H1 (cell line): ENCODE measurements around the gene INVS.
"Not testable (repeated sequence)": the region's sequence is repeated elsewhere in the genome, so short reads cannot be mapped to it uniquely, and the experiment has no call there.

ENCODE experiments used
- BACH1 ChIP-seq: IDR thresholded peaks from 2 replicates; pipeline ENCODE4 v1.6.1; 2012; ENCODE audit warnings: low read length, improper control_type of control experiment
- EP300 ChIP-seq, 2 experiments: IDR thresholded peaks; 1 replicate in 1 of 2; 2 replicates in 1 of 2; pipeline ENCODE4 v1.6.1; 2011 to 2012; ENCODE audit warnings: low read depth in 2 of 2, low read length in 2 of 2, mild to moderate bottlenecking in 2 of 2, borderline replicate concordance in 1 of 2, inconsistent platforms in 1 of 2, moderate library complexity in 1 of 2
- EZH2 ChIP-seq: fragments of 200-600 bp; sonication (generic); IDR thresholded peaks from 2 replicates; pipeline ENCODE4 v1.7.1; 2012; ENCODE audit warnings: low read depth, mild to moderate bottlenecking, moderate library complexity, low read length, inconsistent platforms; ENCODE audit not compliant: severe bottlenecking
- JUND ChIP-seq: IDR thresholded peaks from 2 replicates; pipeline ENCODE4 v1.6.1; 2011; ENCODE audit warnings: mild to moderate bottlenecking, improper control_type of control experiment, low read length
- POLR2AphosphoS5 ChIP-seq: IDR thresholded peaks from 2 replicates; pipeline ENCODE4 v1.6.1; 2011; ENCODE audit warnings: low read depth, low read length
- POU5F1 ChIP-seq: IDR thresholded peaks from 2 replicates; pipeline ENCODE4 v1.6.1; 2011; ENCODE audit warnings: low read depth, mild to moderate bottlenecking, low read length, moderate library complexity
- SIN3A ChIP-seq, 2 experiments: IDR thresholded peaks in 1 of 2; conservative IDR thresholded peaks in 1 of 2; 2 replicates each; pipeline ENCODE4 v1.6.1; 2011 to 2012; ENCODE audit warnings: low read length in 2 of 2, improper control_type of control experiment in 1 of 2, low read depth in 1 of 2, mild to moderate bottlenecking in 1 of 2
- SIX5 ChIP-seq: IDR thresholded peaks from 2 replicates; pipeline ENCODE4 v1.6.1; 2011; ENCODE audit warnings: mild to moderate bottlenecking, low read depth, low read length
- SUZ12 ChIP-seq: fragments of 200-600 bp; sonication (generic); IDR thresholded peaks from 2 replicates; pipeline ENCODE4 v1.6.1; 2012; ENCODE audit warnings: mild to moderate bottlenecking, inconsistent platforms, low read length, moderate library complexity, mixed read lengths
- TF ChIP-seq, protein P1 (sequence below), 3 experiments: IDR thresholded peaks; 1 replicate in 2 of 3; 2 replicates in 1 of 3; pipeline versions ENCODE4 v1.5.1 to v1.6.1; 2011; ENCODE audit warnings: low read length in 3 of 3, mild to moderate bottlenecking in 3 of 3, inconsistent platforms in 2 of 3, low read depth in 1 of 3, moderate library complexity in 1 of 3; ENCODE audit not compliant: insufficient read depth in 1 of 3; ENCODE audit errors: control extremely low read depth in 1 of 3

DNA sequence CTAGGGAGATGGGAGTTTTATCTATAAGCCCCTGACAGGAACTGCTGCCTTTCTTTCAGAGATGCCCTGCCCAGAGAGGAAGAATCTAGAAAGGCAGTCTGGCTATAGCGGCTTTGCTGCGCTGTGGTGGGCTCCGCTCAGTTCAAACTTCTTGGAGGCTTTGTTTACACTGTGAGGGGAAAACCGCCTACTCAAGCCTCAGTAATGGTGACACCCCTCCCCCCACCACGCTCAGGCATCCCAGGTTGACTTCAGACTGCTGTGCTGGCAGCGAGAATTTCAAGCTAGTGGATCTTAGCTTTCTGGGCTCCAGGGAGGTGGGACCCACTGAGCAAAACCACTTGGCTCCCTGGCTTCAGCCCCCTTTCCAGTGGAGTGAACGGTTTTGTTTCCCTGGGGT is 137.9 kb downstream of the INVS start:
- not testable (repeated sequence) for TF ChIP-seq SIX5; EZH2; JUND; SIN3A (conservative IDR thresholded peaks at IDR 0.05 in 1 of 2, IDR thresholded peaks at IDR 0.05 in 1 of 2; ENCODE audit: low read depth in 1 of 2, low read length in 2 of 2); BACH1; POLR2AphosphoS5; SUZ12; POU5F1; EP300 (IDR thresholded peaks at IDR 0.05; ENCODE audit: borderline replicate concordance in 1 of 2, low read depth in 2 of 2, low read length in 2 of 2)
- TF ChIP-seq, protein P1, sequence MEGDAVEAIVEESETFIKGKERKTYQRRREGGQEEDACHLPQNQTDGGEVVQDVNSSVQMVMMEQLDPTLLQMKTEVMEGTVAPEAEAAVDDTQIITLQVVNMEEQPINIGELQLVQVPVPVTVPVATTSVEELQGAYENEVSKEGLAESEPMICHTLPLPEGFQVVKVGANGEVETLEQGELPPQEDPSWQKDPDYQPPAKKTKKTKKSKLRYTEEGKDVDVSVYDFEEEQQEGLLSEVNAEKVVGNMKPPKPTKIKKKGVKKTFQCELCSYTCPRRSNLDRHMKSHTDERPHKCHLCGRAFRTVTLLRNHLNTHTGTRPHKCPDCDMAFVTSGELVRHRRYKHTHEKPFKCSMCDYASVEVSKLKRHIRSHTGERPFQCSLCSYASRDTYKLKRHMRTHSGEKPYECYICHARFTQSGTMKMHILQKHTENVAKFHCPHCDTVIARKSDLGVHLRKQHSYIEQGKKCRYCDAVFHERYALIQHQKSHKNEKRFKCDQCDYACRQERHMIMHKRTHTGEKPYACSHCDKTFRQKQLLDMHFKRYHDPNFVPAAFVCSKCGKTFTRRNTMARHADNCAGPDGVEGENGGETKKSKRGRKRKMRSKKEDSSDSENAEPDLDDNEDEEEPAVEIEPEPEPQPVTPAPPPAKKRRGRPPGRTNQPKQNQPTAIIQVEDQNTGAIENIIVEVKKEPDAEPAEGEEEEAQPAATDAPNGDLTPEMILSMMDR (IDR thresholded peaks at IDR 0.05; ENCODE audit: control extremely low read depth in 1 of 3, insufficient read depth in 1 of 3, low read depth in 1 of 3, low read length in 3 of 3) = not testable (repeated sequence)
